GM20000 (cell line): Measurements from ENCODE around the gene ZRANB2.

Source experiments
- DNase-seq: peaks from one replicate; pipeline ENCODE4 v3.0.0; 2012; ENCODE audit warnings: low spot score
- TF ChIP-seq, protein P1 (sequence below): IDR thresholded peaks from 2 replicates; pipeline ENCODE4 v1.5.1; 2012; ENCODE audit warnings: mild to moderate bottlenecking, control low read depth; ENCODE audit errors: extremely low read depth, missing control alignments

ZRANB2 gene

DNA sequence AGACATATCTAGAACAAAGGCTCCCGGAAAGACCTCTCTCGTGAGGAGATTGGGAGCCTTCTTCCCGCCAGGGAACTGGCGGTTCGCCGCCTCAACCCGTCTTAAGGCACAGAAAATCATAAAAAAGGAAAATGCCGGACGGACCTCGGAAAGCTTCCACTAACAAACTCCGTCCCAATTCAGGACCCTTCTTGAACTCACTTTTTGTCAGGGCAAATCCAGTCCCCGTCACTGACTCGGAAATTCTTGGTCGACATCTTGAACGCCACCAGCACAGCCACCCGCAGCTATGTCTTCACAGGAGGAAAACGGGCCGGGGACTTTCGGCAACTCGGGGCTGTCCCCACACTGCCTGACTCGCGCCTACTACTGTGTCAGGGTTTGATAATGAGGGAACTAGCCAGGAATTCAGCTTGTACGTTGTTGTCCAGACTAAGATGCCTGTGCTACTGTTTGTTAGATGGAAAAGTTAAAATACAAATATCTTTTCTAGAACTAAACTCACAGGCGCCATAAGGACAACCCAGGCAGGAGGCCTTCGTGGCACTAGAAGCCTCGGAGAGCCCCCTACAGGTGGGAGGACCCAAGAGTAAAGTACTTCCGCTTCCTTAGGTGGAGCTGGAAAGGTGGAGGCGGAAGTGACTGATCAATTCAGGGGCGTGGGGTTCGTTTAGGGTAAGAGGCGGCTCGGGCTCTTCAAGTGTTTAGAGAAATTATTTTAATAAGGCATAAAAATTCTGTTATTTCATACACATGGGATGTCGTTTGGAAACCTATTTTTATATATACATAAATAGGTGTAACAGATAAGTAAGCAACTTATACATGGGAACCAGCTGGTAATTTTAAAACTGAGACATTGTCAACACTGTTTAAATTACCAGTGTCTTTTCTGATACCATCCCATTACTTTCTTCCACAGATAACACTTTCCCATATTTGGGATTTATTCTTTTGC is at the start of gene ZRANB2:
Gene ZRANB2 (minus strand): TSS at position 297 of the 958 bp plus-strand sequence. CDS start 40 bp downstream, at position 257.
- peak; percentile 88 for DNase-seq
- TF ChIP-seq, protein P1, sequence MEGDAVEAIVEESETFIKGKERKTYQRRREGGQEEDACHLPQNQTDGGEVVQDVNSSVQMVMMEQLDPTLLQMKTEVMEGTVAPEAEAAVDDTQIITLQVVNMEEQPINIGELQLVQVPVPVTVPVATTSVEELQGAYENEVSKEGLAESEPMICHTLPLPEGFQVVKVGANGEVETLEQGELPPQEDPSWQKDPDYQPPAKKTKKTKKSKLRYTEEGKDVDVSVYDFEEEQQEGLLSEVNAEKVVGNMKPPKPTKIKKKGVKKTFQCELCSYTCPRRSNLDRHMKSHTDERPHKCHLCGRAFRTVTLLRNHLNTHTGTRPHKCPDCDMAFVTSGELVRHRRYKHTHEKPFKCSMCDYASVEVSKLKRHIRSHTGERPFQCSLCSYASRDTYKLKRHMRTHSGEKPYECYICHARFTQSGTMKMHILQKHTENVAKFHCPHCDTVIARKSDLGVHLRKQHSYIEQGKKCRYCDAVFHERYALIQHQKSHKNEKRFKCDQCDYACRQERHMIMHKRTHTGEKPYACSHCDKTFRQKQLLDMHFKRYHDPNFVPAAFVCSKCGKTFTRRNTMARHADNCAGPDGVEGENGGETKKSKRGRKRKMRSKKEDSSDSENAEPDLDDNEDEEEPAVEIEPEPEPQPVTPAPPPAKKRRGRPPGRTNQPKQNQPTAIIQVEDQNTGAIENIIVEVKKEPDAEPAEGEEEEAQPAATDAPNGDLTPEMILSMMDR, result peak; percentile 30

DNA sequence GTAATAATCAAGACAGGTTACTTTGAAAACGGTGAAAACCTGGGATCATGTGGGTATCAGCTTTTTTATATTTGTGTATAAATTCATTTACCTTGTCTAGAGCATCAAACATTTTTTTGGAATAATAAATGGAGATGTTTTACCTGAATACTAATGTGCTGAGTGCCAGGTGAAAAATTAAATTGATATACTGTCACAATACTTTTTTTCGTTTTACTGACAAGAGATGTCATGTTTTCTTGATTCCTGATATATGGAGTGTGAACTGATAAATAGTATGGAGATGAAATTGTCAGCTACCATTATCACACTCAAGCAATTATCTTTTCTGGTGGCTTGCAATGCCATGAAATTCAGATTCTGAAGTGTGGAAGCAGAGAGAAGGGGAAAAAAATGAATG is 47.2 kb upstream of the ZRANB2 start:
- no peak for DNase-seq
- TF ChIP-seq, protein P1, result no peak

GRCh38 chr1:71118086-71118485 is 37.3 kb upstream of the ZRANB2 start:
- DNase-seq, result no peak
- TF ChIP-seq, protein P1, result no peak

DNA sequence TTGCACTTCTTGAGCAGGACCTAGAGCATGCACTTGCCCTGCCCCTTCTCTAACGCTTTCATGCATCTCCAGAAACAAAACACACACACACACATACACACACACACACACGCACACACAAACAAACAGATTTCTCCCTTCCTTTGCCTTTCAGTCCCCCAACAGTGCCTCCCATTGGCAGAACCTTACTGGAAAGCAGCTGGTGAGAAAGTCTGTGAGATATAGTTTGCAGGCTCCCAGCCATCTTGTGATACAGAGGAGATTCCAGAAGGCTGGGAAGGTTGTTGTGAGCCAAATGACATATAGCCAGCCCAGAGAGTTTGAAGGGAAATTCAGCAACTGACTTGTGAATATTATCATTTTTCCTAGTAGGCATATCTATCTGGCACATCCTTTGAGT is 35.9 kb upstream of the ZRANB2 start:
- TF ChIP-seq, protein P1, result no peak
- DNase-seq, result no peak

DNA sequence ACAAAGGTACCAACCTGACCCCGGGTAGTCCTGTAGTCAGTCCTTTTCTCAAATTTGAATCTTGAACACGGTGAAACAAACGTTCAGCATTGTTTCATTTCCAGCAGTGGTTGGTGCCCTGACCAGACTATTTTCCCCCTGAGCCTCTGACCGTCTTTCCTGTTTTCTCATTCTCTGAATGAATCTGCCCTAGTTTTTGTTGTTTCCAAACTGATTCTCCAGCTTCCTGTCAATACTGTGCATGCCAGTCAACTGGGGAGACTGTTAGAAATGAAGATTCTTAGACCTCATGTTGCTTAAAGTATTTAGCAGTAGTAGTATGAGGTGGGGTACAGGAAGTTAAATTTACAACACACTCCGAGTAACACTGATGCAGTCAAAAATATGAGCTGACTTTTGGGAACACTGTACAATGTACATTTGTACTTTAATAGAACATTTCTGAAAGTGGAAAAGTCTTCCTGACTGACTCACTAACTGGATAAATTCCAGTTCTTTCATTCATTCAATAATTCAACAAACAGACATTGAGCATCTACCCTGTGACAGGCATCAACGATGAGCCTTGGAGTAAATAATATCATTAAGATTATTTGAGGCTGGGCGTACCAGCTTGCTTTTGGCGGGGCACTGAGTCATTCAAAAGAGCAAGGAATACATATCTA is 26.0 kb upstream of the ZRANB2 start:
- TF ChIP-seq, protein P1, result no peak
- no peak for DNase-seq

- TF ChIP-seq, protein P1, result no peak
- DNase-seq, result no peak
These were observed 23.6 kb upstream of the ZRANB2 start for GRCh38 chr1:71104417-71104816.

- no peak for DNase-seq
- TF ChIP-seq, protein P1, result no peak
These were observed 21.1 kb upstream of the ZRANB2 start for GRCh38 chr1:71101839-71102376.
